Esophagus (tissue), 2 donors: ENCODE measurements around the gene ATP6V1G3. TPM values are rescaled to one million over a fixed set of nuclear protein-coding genes. Genes with fewer than 3 reads are reported as not detected.
"Not testable (repeated sequence)": the region's sequence is repeated elsewhere in the genome, so short reads cannot be mapped to it uniquely, and the experiment has no call there.

ENCODE experiments used
- H3K27ac ChIP-seq, 2 donors: one replicate each; pipeline ENCODE4 v1.5.1; 2013; ENCODE audit warnings: low read depth in 2 of 2, mild to moderate bottlenecking in 2 of 2, inconsistent platforms in 1 of 2, low read length in 1 of 2, moderate library complexity in 1 of 2
- H3K27me3 ChIP-seq, 2 donors: one replicate each; pipeline ENCODE4 v1.6.1; 2013; ENCODE audit warnings: low read length in 2 of 2, control low read depth in 1 of 2, mild to moderate bottlenecking in 1 of 2; ENCODE audit not compliant: insufficient read depth in 2 of 2, control insufficient read depth in 1 of 2
- H3K36me3 ChIP-seq, 2 donors: one replicate each; pipeline ENCODE4 v1.6.1; 2013; ENCODE audit warnings: low read length in 1 of 2; ENCODE audit not compliant: control insufficient read depth in 2 of 2, insufficient read depth in 2 of 2
- H3K4me1 ChIP-seq, 2 donors: one replicate each; pipeline ENCODE4 v1.6.1; 2013; ENCODE audit warnings: low read length in 1 of 2; ENCODE audit not compliant: control insufficient read depth in 2 of 2, insufficient read depth in 2 of 2
- H3K4me3 ChIP-seq, 2 donors: one replicate each; pipeline ENCODE4 v1.5.1; 2013; ENCODE audit warnings: low read length in 2 of 2, mild to moderate bottlenecking in 2 of 2, low read depth in 1 of 2, moderate library complexity in 1 of 2
- H3K9me3 ChIP-seq, 2 donors: one replicate each; pipeline ENCODE4 v1.6.1; 2013; ENCODE audit warnings: mild to moderate bottlenecking in 2 of 2, low read depth in 1 of 2, low read length in 1 of 2, moderate library complexity in 1 of 2; ENCODE audit not compliant: control insufficient read depth in 2 of 2, insufficient read depth in 1 of 2
- WGBS, 2 donors: extraction: QIAGEN DNeasy Blood & Tissue Kit; methylation state at CpG; one replicate each; pipeline ENCODE4 v1.1.7; 2013; 5-methylcytosine and 5-hydroxymethylcytosine counted together
- polyA plus RNA-seq, 2 donors: library from polyadenylated mRNA; stranded (reverse); fragments of 200-250 nt; gene quantifications; one replicate each; pipeline ENCODE4 v1.2.3, GENCODE V29; 2013
- donor health status: healthy with polysubstance abuse.
- donor health status: Bipolar disorder and iron deficiency.

The ATP6V1G3 gene
- not detected for polyA plus RNA-seq

DNA sequence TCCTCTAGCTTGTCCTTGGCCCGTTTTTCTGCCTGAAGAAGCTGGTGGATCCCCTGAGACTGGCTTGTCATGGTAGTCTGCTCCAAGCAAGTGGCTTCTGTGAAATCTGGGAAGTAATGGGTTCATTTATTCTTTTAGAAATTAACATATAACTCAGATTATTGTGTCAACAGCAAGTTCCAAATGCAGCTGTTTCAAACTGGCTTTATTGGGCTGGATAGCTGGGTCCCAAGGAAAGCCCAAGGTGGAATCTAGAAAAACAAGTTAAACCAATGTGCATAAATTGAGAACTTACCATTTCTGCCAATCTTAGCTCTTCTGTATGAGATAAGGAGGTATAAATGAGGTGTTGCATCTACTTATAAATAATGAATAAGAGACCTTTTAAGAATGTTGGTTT, at the start of gene ATP6V1G3:
Gene ATP6V1G3 (minus strand): TSS at position 101 of the 400 bp plus-strand sequence. CDS start 30 bp downstream, at position 71.
- Histone ChIP-seq H3K27me3 (no peaks in the 10 kb centered on the region), H3K27ac (no peak within 1 kb of the TSS), H3K4me1 (no peaks in the 10 kb centered on the region), H3K36me3 (no peaks in the 10 kb centered on the region), H3K4me3 (no peak within 1 kb of the TSS), H3K9me3 (no peaks in the 10 kb centered on the region)
- 57 to 67% methylated on average over 1 of the region's 1 CpG for WGBS, 2 donors

DNA sequence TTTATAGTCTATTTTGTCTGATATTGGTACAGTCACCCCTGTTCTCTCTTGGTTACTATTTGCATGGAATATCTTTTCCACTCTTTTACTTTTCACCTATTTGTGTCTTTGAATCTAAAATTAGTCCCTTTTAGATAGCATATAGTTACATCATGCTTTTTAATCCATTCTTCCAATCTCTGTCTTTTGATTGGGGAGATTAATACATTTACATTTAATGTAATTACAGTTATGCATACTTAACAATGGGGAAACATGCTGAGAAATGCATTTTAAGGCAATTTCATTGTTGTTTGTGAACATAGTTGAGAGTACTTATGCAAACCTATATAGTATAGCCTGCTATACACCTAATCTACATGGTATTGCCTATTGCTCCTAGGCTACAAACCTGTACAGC, 48.4 kb upstream of the ATP6V1G3 start:
- Histone ChIP-seq H3K4me3 (no peak overlapping the region), H3K27ac (no peak overlapping the region), H3K36me3 (no peaks in the 10 kb centered on the region), H3K9me3 (no peaks in the 10 kb centered on the region), H3K27me3 (no peaks in the 10 kb centered on the region), H3K4me1 (no peaks in the 10 kb centered on the region)

DNA sequence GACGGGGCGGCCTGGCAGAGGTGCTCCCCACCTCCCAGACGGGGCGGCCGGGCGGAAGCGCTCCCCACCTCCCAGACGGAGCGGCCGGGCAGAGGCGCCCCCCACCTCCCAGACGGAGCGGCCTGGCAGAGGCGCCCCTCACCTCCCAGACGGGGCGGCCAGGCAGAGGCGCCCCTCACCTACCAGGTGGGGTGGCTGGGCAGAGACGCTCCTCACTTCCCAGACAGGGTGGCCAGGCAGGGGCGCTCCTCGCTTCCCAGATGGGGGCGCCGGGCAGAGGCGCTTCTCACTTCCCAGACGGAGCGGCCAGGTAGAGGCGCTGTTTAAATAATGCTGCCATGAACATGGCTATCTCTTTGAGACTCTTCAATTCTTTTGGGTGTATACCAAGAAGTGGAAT, 43.7 kb upstream of the ATP6V1G3 start:
- 95 to 97% methylated on average over 26 of the region's 26 CpGs for WGBS, 2 donors
- Histone ChIP-seq H3K27me3 (no peaks in the 10 kb centered on the region), H3K27ac (no peak overlapping the region), H3K9me3 (peaks cover 3 to 6% of the 10 kb centered on the region in 2 donors), H3K4me1 (no peaks in the 10 kb centered on the region), H3K36me3 (no peaks in the 10 kb centered on the region), H3K4me3 (no peak overlapping the region)

- WGBS, 2 donors: 69 to 85% methylated on average over 5 of the region's 5 CpGs
- H3K36me3 ChIP-seq: not testable (repeated sequence)
These were observed 42.8 kb upstream of the ATP6V1G3 start for GRCh38 chr1:198583209-198583802.

DNA sequence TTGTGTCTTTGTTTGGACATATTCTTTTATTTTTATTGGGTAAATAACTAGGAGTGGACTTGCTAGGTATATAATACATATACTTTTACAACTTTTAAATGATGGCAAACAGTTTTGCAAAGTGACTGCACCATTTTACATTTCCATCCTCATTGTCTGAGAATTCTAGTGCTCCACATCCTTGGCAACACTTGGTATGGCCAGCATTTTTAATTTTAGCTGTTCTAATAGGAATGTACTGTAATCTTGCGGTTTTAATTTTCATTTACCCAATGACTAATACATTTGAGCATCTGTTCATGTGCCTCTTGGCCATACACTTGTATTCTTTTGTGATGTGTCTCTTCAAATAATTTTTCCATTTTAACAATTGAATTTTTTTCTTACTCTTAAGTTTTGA, 37.0 kb upstream of the ATP6V1G3 start:
- Histone ChIP-seq H3K4me3 (no peak overlapping the region), H3K27me3 (no peaks in the 10 kb centered on the region), H3K4me1 (no peaks in the 10 kb centered on the region), H3K36me3 (no peaks in the 10 kb centered on the region), H3K9me3 (peaks cover 3% of the 10 kb centered on the region in 2 donors), H3K27ac (no peak overlapping the region)
- WGBS, 2 donors: 81 to 95% methylated on average over 1 of the region's 1 CpG

More at GRCh38 chr1:198583209-198583802, 42.8 kb upstream of the ATP6V1G3 start:
- H3K4me3 ChIP-seq, H3K4me1 ChIP-seq, H3K9me3 ChIP-seq, H3K27ac ChIP-seq, H3K27me3 ChIP-seq: not testable (repeated sequence)

DNA sequence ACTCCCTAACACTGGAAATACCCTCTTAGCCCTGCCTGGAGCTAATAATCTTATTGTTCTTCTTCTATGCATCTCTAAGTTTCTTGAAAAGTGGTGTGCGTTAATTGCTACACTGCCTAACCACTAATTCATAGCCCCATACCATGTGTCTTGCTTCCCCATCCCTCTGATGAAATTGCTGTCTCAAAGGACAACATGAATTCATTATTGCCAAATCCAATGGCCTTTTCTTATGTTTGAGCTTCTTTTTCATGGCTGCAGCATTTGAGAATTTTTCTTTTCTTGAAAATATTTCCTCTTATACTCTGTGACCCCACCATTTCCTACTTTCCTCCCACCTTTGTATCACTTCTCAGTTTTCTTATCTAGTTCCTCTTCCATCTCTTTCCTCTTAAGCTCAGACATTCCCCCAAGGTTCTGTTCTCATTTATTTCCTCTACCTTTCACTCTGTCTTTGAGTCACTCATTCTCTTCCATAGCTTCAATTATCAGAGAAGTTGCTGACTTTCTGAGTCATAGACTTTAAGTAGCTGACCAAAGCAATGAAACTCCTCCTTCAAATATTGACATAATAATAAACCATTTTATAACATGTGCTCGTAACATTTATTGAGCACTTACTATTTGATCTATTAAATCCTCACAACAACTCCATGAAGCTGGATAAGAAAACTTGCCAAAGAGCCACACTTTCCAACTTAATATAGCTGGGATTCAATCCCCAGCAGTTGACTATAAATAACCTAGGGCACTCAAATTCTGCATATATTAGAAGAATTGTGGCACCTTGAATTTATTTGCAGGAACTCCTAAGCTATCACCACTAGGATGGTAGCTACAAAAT, 35.5 kb upstream of the ATP6V1G3 start:
- no peaks in the 10 kb centered on the region for H3K27me3 ChIP-seq
- no peaks in the 10 kb centered on the region for H3K36me3 ChIP-seq
- no peak overlapping the region for H3K4me3 ChIP-seq
- 92 to 95% methylated on average over 2 of the region's 2 CpGs for WGBS, 2 donors
- H3K4me1 ChIP-seq: no peaks in the 10 kb centered on the region
- no peaks in the 10 kb centered on the region for H3K9me3 ChIP-seq
- H3K27ac ChIP-seq: no peak overlapping the region

- Histone ChIP-seq H3K27ac (no peak overlapping the region), H3K4me1 (no peaks in the 10 kb centered on the region), H3K9me3 (no peaks in the 10 kb centered on the region), H3K36me3 (no peaks in the 10 kb centered on the region), H3K4me3 (no peak overlapping the region), H3K27me3 (no peaks in the 10 kb centered on the region)
- WGBS, 2 donors: 75 to 81% methylated on average over 1 of the region's 1 CpG
These were observed 34.8 kb upstream of the ATP6V1G3 start for GRCh38 chr1:198575292-198575691.

GRCh38 chr1:198574325-198574724, 33.8 kb upstream of the ATP6V1G3 start:
- 91 to 96% methylated on average over 1 of the region's 1 CpG for WGBS, 2 donors
- Histone ChIP-seq H3K9me3 (no peaks in the 10 kb centered on the region), H3K27ac (no peak overlapping the region), H3K4me3 (no peak overlapping the region), H3K36me3 (no peaks in the 10 kb centered on the region), H3K27me3 (no peaks in the 10 kb centered on the region), H3K4me1 (no peaks in the 10 kb centered on the region)

DNA sequence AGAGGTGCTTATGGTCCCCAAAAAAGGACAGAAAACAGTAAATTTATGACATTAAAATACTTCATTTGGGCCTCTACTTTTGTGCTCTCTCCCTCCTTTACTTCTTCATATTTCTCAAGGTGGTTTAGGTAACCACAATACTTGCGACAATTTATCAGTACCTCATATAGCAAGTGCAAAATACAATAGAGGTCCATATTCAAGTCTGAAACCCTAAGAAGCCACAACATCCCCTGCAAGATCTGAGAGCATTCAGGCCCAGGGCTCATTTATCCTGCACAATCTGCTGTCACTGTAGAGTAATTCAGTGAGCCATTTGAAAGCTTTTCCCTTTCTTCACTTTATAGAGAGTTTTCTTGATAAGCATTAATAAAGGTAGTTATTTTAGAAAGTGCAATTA, 24.2 kb upstream of the ATP6V1G3 start:
- Histone ChIP-seq H3K27ac (no peak overlapping the region), H3K9me3 (no peaks in the 10 kb centered on the region), H3K27me3 (no peaks in the 10 kb centered on the region), H3K4me3 (no peak overlapping the region), H3K36me3 (no peaks in the 10 kb centered on the region), H3K4me1 (no peaks in the 10 kb centered on the region)
- 77 to 80% methylated on average over 1 of the region's 1 CpG for WGBS, 2 donors

DNA sequence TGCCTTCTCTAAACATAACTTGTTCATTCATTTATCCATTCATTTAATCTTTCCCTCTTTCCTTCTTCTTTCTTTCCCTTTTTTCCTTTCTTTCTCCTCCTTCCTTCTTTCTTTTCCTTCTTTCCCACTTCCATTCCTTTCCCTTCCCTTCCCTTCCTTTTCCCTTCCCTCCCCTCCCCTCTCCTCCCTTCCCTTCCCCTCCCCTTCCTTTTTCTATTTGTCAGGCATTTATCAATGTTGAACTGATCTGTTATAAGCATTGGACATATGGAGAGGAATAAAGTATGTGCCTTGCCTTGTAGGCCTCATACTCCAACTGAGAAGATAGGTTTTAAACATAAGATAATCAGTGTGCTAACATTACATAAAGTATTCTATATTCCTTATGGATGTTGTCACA, 23.7 kb upstream of the ATP6V1G3 start:
- Histone ChIP-seq H3K4me1 (no peaks in the 10 kb centered on the region), H3K36me3 (no peaks in the 10 kb centered on the region), H3K27me3 (no peaks in the 10 kb centered on the region), H3K9me3 (no peaks in the 10 kb centered on the region), H3K4me3 (no peak overlapping the region), H3K27ac (no peak overlapping the region)
